Left kidney (tissue), 8 donors: ENCODE results near the gene MIF. TPM values are rescaled to one million over a fixed set of nuclear protein-coding genes. Genes with fewer than 3 reads are reported as not detected.
A peak's percentile ranks its signal among the peaks of the same experiment; 100 is the strongest.
"Not testable (repeated sequence)": the region's sequence is repeated elsewhere in the genome, so short reads cannot be mapped to it uniquely, and the experiment has no call there.

Experiments used
- DNase-seq: peaks from one replicate; pipeline ENCODE4 v3.0.0-alpha.2; 2013
- long read RNA-seq, 8 donors: transcript quantifications; one replicate each; lab custom pipeline, GENCODE V29; 2026
- polyA plus RNA-seq: library from polyadenylated mRNA; unstranded; fragments of 120-200 nt; gene quantifications from one replicate; pipeline ENCODE4 v1.2.1, GENCODE V29; 2013; ENCODE audit not compliant: insufficient read length

MIF gene
- polyA plus RNA-seq = 119 TPM
- long read RNA-seq, donor 1, transcript MIF-202 (2 exons, 589 nt) = minor isoform, 23 of 952 reads
- long read RNA-seq, donor 1, transcript MIF-201 (3 exons, 939 nt) = major isoform, 838 of 952 reads
- long read RNA-seq, donor 1, transcript MIF-203 (2 exons, 435 nt) = minor isoform, 77 of 952 reads
- long read RNA-seq, donor 1, partial matches to known transcripts = 0 of 952 reads
- long read RNA-seq, donor 1, other reads (novel, unspliced or antisense) = 14 of 952 reads
- long read RNA-seq, donor 2, transcript MIF-201 (3 exons, 939 nt) = major isoform, 555 of 614 reads
- long read RNA-seq, donor 2, transcript MIF-203 (2 exons, 435 nt) = minor isoform, 40 of 614 reads
- long read RNA-seq, donor 2, transcript MIF-202 (2 exons, 589 nt) = minor isoform, 14 of 614 reads
- long read RNA-seq, donor 2, partial matches to known transcripts = 0 of 614 reads
- long read RNA-seq, donor 2, other reads (novel, unspliced or antisense) = 5 of 614 reads
- long read RNA-seq, donor 3, transcript MIF-202 (2 exons, 589 nt) = minor isoform, 13 of 378 reads
- long read RNA-seq, donor 3, transcript MIF-201 (3 exons, 939 nt) = major isoform, 343 of 378 reads
- long read RNA-seq, donor 3, transcript MIF-203 (2 exons, 435 nt) = minor isoform, 22 of 378 reads
- long read RNA-seq, donor 3, partial matches to known transcripts = 0 of 378 reads
- long read RNA-seq, donor 3, other reads (novel, unspliced or antisense) = 0 of 378 reads
- long read RNA-seq, donor 4, transcript MIF-203 (2 exons, 435 nt) = minor isoform, 25 of 153 reads
- long read RNA-seq, donor 4, transcript MIF-201 (3 exons, 939 nt) = major isoform, 126 of 153 reads
- long read RNA-seq, donor 4, partial matches to known transcripts = 0 of 153 reads
- long read RNA-seq, donor 4, other reads (novel, unspliced or antisense) = 0 of 153 reads
- long read RNA-seq, donor 5, transcript MIF-203 (2 exons, 435 nt) = minor isoform, 66 of 1,292 reads
- long read RNA-seq, donor 5, transcript MIF-201 (3 exons, 939 nt) = major isoform, 1,176 of 1,292 reads
- long read RNA-seq, donor 5, transcript MIF-202 (2 exons, 589 nt) = minor isoform, 20 of 1,292 reads
- long read RNA-seq, donor 5, partial matches to known transcripts = 0 of 1,292 reads
- long read RNA-seq, donor 5, other reads (novel, unspliced or antisense) = 30 of 1,292 reads
- long read RNA-seq, donor 6, transcript MIF-201 (3 exons, 939 nt) = major isoform, 923 of 1,070 reads
- long read RNA-seq, donor 6, transcript MIF-203 (2 exons, 435 nt) = minor isoform, 95 of 1,070 reads
- long read RNA-seq, donor 6, transcript MIF-202 (2 exons, 589 nt) = minor isoform, 39 of 1,070 reads
- long read RNA-seq, donor 6, partial matches to known transcripts = 0 of 1,070 reads
- long read RNA-seq, donor 6, other reads (novel, unspliced or antisense) = 13 of 1,070 reads
- long read RNA-seq, donor 7, transcript MIF-201 (3 exons, 939 nt) = major isoform, 963 of 1,083 reads
- long read RNA-seq, donor 7, transcript MIF-202 (2 exons, 589 nt) = minor isoform, 20 of 1,083 reads
- long read RNA-seq, donor 7, transcript MIF-203 (2 exons, 435 nt) = minor isoform, 75 of 1,083 reads
- long read RNA-seq, donor 7, partial matches to known transcripts = 0 of 1,083 reads
- long read RNA-seq, donor 7, other reads (novel, unspliced or antisense) = 25 of 1,083 reads
- long read RNA-seq, donor 8, transcript MIF-203 (2 exons, 435 nt) = minor isoform, 13 of 242 reads
- long read RNA-seq, donor 8, transcript MIF-201 (3 exons, 939 nt) = major isoform, 223 of 242 reads
- long read RNA-seq, donor 8, transcript MIF-202 (2 exons, 589 nt) = minor isoform, 6 of 242 reads
- long read RNA-seq, donor 8, partial matches to known transcripts = 0 of 242 reads
- long read RNA-seq, donor 8, other reads (novel, unspliced or antisense) = 0 of 242 reads

GRCh38 chr22:23893945-23894709 is at the start of gene MIF:
Gene MIF, plus strand, starts transcription at chr22:23894383. Its CDS starts 92 bp downstream, at chr22:23894475.
- DNase-seq = peak; percentile 94

- DNase-seq = no peak
These were observed 49.4 kb upstream of the MIF start for GRCh38 chr22:23844739-23845202.

DNA sequence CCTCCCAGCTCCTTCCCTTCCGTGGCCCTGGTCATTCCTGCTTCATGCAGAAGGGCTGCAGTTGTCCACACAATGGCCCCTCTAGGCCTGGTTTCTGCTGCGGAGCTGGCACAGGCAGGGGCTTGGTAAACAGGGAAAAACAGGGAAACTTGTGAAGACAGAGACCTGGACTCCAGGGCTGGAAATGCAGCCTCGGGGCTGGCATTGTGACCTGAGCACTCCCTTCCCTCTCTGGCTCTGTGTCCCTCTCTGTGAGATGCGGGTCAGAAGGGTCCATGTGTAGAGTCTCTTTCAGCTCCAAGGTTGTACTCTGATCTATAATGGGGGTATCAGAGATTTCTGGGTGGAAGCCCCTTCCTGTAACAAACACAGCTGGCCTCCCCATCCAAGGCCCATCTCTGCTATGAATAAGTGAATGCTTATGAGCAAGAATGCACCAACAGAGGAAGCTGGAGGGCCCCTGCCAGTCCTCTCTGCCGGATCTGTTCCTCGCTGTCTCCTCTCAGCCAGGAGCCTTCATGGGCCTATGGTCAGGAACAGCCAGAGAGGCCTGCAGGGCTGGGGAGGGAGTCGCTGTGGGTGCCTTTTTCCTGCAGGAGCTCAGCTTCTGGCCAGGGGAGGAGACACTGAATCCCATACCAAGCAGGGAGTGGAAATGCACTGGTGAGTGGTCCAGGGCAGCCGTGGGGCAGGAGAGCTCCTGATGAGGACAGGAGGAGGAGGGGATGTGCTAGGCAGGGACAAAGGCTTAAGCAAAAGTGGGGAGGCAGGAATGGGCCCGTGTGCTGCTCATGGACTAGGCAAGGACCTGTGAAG is 48.7 kb upstream of the MIF start:
- no peak for DNase-seq

DNA sequence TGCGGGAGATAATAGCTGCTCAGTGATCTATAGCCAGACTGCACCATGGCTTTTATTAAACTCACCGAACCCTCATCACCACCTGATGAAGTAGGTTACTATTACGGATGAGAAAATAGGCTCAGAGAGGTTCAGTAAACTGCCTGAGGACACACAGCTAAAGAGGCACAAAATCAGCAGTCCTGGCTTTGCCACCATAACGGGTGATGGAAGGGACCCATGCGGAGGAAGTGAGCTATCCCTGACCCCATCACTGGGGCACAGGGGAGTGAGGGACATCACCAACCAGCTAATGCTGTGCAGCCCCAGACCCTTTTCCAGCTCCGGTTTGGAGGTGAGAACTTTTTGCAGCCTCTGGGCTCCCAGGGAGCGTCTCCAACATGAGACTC is 48.1 kb upstream of the MIF start:
- DNase-seq = no peak

DNA sequence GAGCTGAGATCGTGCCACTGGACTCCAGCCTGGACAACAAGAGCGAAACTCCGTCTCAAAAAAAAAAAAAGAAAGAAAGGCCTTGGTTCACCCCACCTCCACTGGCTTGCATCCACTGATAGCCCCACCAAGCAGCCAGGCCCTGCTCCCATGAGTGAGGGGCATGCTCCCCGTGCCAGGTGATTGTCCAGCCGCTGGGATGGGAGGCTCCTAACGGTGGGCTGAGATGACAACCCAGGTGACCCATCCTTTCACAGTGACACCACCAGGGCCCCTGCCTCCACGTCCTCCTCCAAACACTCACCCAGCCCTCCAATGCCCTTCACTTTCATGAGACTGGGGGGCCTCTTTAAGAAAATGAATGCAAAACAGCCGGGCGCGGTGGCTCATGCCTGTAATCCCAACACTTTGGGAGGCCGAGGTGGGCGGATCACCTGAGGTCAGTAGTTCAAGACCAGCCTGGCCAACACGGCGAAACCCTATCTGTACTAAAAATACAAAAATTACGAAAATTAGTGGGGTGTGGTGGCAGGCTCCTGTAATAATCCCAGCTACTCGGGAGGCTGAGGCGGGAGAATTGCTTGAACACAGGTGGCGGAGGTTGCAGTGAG is 46.8 kb upstream of the MIF start:
- no peak for DNase-seq

- no peak for DNase-seq
These were observed 46.0 kb upstream of the MIF start for GRCh38 chr22:23847991-23848864.

- peak; percentile 74 for DNase-seq
These were observed 44.9 kb upstream of the MIF start for GRCh38 chr22:23849009-23850006.

DNA sequence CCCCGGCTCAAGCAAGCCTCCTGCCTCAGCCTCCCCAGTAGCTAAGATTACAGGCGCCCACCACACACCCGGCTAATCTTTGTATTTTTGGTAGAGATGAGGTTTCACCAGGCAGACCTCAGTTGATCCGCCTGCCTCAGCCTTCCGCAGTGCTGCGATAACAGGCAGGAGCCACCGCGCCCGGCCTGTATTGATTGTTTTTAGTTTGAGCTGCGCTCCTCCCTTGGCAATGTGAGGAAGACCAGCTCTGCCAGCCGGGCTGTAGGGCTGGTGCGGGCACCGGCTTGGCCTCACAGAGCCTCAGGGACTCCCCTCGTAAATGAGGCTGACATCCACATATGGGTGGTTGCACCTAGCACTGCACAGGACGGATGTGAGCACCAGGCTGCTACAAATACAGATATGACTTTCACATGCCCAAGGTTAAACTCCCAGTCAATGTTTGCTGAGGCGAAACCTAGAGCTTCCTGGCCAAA is 44.0 kb upstream of the MIF start:
- no peak for DNase-seq

- DNase-seq = peak; percentile 53
These were observed 37.2 kb upstream of the MIF start for GRCh38 chr22:23856721-23857605.

DNA sequence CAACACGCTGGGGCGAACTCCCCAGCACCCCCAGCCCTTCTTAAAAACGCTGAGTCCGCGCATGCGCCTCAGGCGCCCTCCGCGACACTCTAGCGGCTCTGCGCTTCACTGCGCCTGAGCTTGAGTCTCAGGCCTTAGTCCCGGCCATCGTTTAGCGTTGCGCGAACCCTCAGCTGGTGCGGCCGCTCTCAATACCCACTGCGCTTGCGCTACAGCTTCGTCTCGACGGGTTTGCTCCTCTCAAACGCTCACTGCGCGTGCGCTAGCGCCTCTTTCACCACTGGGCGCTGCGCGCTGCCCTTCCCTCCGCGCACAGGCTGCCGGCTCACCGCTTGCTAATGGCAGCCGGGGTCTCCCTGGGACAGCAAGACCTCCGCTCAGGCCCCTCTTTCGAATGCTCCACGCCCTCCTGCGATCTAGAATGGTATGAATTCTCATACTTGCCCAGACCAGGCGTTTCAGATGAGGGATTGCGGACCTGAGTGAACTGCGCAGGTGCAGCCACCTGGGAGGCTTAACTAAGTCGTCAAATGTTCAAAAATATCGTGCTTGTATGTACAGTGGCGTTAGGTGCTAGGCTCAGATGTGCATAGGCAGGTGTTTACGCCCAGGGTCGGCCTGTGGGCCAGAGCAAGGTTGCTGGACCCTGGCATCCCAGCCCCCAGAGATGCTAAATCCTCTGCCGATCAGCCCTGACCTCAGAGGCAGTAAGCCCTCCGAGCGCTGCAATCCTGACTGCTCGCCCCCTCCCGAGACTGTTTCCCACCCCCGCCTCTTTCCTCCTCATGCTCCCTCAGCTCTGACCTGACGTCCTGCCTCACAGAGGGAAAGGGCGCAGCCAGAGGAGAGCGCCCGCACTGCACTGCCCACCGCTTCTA is 36.3 kb upstream of the MIF start, which contains the start of gene SLC2A11:
Gene SLC2A11 (plus strand): TSS at position 270 of the 878 bp plus-strand sequence. CDS start 125 bp downstream, at position 395.
- DNase-seq = peak; percentile 99

- DNase-seq = no peak
These were observed 35.7 kb upstream of the MIF start for GRCh38 chr22:23858484-23858815.

- no peak for DNase-seq
These were observed 35.0 kb upstream of the MIF start for GRCh38 chr22:23859201-23859600.

DNA sequence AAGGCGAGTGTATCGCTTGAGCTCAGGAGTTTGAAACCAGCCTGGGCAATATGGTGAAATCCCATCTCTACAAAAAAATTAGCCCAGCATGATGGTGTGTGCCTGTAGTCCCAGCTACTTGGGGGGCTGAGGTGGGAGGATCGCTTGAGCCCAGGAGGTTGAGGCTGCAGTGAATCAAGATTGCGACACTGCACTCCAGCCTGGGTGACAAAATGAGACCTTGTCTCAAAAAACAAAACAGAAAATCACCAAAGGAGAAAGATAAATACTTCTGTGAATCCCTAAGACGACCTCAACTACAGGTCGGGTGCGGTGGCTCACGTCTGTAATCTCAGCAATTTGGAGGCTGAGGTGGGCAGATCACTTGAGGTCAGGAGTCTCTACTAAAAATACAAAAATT is 34.0 kb upstream of the MIF start:
- not testable (repeated sequence) for DNase-seq

DNA sequence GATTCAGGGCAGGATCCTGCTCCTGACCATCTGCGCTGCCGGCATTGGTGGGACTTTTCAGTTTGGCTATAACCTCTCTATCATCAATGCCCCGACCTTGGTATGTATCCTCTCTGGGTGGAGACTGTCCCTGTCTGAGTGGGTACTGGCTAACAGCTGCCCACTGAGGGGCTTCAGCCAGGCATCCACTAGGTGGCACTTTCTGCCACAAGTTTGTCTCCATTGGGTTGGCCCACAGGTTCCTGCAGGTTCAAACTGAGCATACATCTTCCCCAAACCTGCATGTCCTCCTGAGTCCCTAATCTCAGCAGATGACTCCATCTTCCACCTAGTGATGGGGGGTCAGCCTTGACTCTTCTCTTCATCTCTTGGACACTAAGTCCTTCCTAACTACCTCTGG is 32.1 kb upstream of the MIF start:
- no peak for DNase-seq
